ENCODE data around the gene SRGAP2C.
"Not testable (repeated sequence)": the region's sequence is repeated elsewhere in the genome, so short reads cannot be mapped to it uniquely, and the experiment has no call there.

GRCh38 chr1:121227544-121228330 lies 43.0 kb downstream of the SRGAP2C start:
- TF ChIP-seq MYC (IDR thresholded peaks at IDR 0.05; ENCODE audit: borderline replicate concordance, low read length); CTCF (IDR thresholded peaks at IDR 0.05); REST (IDR thresholded peaks at IDR 0.05); EP300 (IDR thresholded peaks at IDR 0.05); PBX3 (IDR thresholded peaks at IDR 0.05); ZC3H11A (IDR thresholded peaks at IDR 0.05): not testable (repeated sequence)
